ENCODE measurements around the gene DPYD.

DNA sequence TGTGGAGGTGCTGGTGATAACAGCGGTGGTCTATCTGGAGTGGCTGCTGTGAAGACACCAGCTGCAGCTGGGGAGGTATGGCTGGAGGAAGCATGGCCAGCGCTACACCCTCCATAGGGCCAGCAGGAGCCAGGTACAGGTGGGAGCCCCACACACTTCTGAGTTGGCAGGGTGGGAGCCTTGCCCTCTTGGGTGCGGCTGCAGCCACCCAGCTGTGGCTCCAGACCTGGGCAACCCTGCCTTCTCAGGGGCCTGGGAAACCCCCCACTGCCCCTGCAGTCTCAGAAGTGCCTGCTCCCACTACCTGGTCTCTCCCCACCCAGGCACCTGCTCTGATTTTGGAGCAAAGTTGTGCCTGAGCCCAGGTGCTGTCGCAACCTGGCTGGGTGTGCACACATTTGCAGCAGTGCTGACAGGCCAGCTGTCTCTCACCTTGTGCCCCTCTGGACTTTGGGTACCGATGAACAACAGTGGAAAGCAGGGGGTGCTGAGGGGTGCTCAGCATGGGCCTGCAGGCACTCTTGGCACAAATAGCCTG lies 76.2 kb downstream of the DPYD start:
- TF ChIP-seq ZNF384 (IDR thresholded peaks at IDR 0.05) (no peak), LEF1 (IDR thresholded peaks at IDR 0.05; ENCODE audit: borderline replicate concordance) (no peak), ARNT (IDR thresholded peaks at IDR 0.05) (no peak), TARDBP (IDR thresholded peaks at IDR 0.05) (no peak), SP1 (IDR thresholded peaks at IDR 0.05) (no peak), BHLHE40 (IDR thresholded peaks at IDR 0.05; ENCODE audit: borderline replicate concordance) (no peak), L3MBTL2 (conservative IDR thresholded peaks at IDR 0.05) (no peak), HDGF (IDR thresholded peaks at IDR 0.05; ENCODE audit: borderline replicate concordance) (no peak), FOXM1 (IDR thresholded peaks at IDR 0.05; ENCODE audit: borderline replicate concordance) (no peak), ELF4 (IDR thresholded peaks at IDR 0.05) (no peak), FOXK2 (IDR thresholded peaks at IDR 0.05) (no peak), SUZ12 (IDR thresholded peaks at IDR 0.05) (no peak), NFRKB (IDR thresholded peaks at IDR 0.05) (no peak)

All from HEK293T (cell line).